NCI-H146 (cell line): Measurements from ENCODE around the gene TRIM2.
"Not testable (repeated sequence)": the region's sequence is repeated elsewhere in the genome, so short reads cannot be mapped to it uniquely, and the experiment has no call there.

ENCODE experiments used
- DNase-seq: peaks from one replicate; lab custom pipeline; 2025; lab: John Stamatoyannopoulos, UW

TRIM2 gene

DNA sequence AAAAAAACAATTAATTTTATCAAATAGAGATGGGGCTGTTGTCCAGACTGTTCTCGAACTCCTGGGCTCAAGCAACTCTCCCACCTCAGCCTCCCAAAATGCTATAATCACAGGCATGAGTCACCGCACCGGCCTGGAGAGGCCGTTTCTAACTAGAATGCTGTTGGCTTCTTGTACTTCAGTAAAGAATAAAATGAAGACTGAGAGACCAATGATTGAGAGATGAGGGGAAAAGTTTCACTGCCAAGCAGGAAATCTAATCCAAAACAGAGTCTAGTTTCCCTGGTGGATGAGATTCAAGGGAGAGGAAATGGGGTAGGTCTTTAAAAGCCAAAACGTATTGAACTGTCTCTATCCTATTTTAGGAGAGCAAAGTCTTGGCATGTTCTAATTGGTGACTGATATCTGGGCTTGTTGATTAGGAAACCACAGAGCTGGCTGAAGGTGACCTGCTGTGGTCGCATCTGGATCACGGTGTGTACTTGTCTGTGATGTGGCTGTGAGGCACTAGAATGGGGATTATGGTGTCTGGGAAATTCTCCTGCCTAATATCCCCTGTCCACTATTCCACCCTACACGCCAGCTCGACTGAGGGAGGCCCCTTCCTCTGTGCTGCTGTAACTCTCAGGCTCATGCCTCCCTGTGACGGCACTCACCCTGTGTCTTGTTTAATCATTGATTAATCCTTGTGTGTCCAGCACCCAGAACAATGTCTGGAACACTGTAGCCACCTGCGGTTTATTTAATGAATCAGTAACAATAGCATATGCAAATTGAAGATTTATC lies 15.0 kb upstream of the TRIM2 start:
- peak; percentile 35 for DNase-seq

DNA sequence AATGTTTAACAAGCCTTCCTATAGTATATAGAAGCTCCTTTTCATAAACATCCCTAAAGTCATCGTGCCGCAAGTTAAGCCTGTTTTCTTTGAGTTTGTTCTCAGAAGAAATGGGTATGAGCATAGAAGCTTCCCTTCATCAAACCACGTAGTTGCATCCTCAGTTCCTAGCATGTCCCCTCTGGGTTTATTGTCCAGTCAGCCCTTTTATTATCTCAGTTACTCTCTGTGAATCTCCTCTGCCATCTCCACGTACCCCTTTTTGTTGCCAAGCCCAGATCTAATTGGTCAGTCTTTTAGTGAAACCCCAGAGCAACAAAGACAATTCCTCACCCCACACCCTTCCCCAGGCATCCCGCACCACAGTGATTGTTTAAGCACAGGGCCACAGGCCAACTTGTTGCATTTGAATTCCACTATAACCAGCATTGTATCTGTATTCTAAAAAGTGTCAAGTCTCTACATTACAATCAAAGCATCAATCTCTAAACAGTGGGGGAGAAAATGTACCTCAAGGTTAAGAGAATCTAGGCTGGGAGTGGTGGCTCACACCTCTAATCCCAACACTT lies 12.4 kb upstream of the TRIM2 start:
- no peak for DNase-seq

GRCh38 chr4:153197301-153197700 lies 6.9 kb upstream of the TRIM2 start:
- no peak for DNase-seq

DNA sequence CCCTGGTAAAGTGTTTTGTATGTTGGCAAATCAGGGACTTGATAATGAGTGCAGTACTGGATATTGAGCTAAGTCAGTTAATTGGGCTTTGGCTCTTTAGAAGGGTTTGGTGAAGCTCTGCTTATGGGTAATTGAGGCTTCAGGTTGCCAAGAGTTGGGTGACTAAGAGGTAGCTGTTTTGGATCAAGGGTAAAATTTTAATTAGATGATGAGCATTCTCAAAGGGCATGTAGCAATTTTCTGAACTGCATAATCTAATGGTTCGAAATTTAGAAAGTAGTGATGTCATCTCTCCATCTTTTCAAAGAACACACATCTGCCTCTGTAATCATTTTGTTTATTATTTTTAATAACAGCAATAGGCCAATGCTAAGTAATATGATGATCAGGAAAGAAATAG lies 5.5 kb upstream of the TRIM2 start:
- no peak for DNase-seq

DNA sequence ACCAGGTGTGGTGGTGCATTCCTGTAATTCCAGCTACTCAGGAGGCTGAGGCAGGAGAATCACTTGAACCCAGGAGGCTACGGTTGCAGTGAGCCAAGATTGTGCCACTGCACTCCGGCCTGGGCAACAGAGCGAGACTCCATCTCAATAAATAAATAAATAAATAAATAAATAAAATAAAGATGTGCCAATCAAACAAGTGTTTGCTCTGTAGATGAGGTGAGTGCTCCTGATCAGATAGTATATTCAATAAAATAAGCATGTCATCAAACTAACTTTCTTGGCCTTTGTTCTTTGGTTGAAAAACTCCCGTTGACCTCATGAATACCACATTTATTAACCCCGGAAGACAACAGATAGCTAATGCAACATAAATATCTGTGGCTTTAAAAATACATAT lies 497 bp upstream of the TRIM2 start:
- DNase-seq = not testable (repeated sequence)

DNA sequence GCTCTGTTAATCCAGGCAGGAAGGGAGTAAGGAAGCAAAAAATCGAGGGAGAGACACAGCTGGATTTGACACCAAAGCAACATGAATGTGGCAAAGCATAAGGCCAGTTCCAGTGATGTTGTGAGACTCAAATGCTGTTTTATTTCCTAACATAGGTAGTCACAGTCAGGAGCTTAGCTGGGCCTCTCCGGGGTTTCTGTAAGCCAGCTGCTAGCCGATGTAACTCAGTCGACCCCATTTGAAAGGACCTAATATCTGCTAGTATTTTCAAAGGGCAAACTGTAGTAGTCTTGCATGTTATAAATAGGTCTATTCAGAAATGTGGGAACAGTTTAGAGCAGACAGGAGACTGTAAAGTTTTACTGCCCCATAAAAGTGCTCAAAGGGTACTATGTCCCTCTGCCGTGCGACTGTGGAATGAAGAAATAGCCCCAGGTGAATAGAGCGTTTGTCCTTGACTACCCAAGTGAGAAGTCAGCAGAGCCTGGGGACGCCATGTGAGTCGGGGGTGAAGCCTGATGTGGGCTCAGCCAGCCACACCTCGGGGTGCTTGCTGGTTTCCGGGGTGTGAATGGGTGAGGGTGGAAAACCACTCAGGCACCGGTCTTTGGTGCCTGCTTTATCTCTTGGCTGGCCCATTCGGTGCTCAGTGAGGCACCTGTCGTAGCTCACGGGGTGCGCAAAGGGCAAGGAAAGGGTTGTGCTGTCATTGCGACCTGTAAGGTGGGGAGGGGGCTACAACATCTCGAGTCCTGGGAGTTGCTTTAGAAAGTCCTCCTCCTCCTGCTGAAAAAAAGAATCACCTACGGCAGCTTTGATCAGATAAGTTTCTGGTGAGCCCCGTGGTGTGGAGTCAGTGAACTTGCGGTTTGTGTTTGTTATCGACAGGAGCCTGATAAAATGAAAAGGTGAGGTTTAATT lies 745 bp downstream of the TRIM2 start:
- DNase-seq = no peak

- DNase-seq = no peak
These were observed 1.5 kb downstream of the TRIM2 start for GRCh38 chr4:153205757-153206156.

DNA sequence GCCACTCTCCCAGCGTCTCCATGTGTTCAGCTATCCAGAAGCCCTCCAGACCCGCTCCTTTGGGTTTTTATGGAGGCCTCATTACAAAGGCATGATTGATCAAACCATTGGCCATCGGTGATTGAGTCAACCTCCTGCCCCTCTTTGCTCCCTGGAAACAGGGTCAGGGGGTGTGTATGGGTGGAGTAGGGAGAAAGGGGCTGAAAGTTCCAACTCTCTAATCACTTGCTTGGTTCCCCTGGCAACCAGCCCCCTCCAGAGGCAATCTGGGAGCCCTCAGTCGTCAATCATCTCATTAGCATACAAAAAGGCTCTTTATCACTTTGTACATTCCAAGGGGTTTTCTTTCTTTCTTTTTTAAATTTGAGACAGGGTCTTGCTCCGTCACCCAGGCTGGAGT lies 2.3 kb downstream of the TRIM2 start:
- no peak for DNase-seq

DNA sequence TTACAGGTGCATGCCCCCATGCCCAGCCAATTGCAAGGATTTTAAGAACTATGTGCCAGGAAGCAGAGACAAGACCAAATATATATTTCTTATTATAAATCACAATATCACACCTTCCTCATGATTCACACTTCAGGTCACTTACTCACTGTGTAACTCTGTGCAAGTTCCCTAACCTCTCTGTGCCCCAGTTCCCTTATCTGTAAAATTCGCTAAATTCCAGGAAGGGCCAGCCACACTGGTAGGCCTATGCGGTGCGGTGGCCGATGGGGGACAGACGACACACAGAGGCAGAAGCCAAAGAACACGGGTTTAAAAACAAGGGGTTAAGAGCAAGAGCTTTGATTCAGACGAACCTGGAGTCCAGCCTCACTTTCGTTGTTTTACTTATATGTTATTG lies 2.8 kb downstream of the TRIM2 start:
- DNase-seq = no peak

GRCh38 chr4:153207567-153207966 lies 3.3 kb downstream of the TRIM2 start:
- peak; percentile 7 for DNase-seq

GRCh38 chr4:153209410-153209809 lies 5.2 kb downstream of the TRIM2 start:
- no peak for DNase-seq

- no peak for DNase-seq
These were observed 6.5 kb downstream of the TRIM2 start for GRCh38 chr4:153210727-153211126.

- DNase-seq = no peak
These were observed 7.9 kb downstream of the TRIM2 start for GRCh38 chr4:153211986-153212728.

DNA sequence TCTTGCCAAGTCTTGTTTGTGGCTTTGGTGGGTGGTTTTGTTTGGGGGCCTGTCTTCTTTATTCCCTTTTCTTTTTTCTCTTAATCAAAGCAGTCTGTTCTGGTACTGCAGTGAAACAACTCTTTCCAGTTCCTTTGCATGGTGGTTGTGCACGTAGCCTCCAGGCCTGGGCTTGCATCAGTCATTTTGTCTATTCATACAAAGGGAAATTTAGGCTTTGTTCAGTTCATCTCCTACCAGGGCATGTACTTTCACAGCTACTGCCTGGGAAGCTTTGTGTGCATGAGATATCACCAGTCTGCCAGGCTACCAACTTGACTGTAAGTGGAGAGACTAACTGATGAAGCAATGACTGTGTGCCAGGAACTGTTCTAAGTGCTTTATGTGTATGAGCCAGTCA lies 8.5 kb downstream of the TRIM2 start:
- no peak for DNase-seq

GRCh38 chr4:153215921-153216320 lies 11.7 kb downstream of the TRIM2 start:
- DNase-seq = no peak

GRCh38 chr4:153216546-153216945 lies 12.3 kb downstream of the TRIM2 start:
- DNase-seq = no peak

DNA sequence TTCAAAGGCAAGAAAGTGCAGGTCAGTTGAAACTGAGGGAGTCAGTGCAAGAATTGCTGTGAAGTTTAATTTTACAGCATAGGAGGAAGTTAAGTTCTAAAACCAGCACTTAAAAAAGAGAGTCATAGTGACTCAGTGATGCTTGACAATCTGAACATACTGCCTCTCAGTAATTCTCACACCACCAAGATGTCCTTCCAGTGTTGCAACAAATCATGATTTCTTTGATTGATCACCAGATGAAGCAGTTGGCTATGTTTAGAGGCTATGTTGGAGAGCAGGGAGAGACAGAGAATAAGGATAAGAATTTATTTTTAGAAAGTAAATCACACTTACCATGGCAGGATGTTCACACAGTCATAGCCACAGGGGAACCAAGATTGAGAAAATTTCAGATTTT lies 13.2 kb downstream of the TRIM2 start:
- DNase-seq = no peak

DNA sequence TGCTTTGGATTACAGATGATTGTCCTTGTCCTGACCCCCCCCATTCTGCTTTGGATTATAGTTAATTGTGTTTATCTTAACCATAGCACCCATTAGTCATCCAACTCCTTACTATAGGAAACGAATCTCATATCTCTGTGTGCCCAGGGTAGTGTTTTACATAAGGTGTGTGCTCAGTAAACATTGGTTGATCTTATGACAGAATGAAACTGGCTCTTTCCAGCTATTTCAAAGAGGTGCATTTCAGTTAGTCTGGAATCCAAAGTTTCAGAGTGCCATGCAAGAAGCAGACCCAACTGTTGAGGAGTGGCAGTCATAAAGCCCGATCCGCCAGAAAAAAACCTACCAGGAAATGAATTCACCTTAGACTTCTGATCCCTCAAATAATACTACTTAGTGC lies 14.7 kb downstream of the TRIM2 start:
- DNase-seq = peak; percentile 46

DNA sequence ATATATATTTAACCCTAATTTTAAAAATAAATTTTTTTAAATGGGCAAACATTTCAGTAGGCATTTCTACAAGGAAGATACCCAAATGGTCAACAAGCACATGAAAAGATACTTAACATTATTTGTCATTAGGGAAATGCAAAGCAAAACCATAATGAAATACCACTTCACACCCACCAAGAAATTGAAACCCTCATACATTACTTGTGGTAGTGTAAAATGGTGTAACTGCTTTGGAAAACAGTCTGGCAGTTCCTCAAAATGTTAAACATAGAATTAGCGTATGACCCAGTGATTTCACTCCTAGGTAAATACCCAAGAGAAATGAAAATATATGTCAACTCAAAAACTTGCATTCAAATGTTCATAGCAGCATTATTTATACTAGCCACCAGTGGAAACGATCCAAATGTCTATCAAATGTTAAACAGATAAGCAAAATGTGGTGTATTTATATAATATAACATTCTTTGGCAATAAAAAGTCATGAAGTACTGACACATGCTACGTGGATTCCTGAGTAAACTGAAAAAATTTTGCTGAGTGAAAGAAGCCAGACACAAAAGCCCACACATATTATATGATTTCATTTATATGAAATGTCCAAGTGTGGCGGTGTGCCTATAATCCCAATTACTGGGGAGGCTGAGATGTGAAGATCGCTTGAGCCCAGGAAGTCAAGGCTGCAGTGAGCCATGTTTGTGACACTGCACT lies 16.6 kb downstream of the TRIM2 start:
- no peak for DNase-seq

DNA sequence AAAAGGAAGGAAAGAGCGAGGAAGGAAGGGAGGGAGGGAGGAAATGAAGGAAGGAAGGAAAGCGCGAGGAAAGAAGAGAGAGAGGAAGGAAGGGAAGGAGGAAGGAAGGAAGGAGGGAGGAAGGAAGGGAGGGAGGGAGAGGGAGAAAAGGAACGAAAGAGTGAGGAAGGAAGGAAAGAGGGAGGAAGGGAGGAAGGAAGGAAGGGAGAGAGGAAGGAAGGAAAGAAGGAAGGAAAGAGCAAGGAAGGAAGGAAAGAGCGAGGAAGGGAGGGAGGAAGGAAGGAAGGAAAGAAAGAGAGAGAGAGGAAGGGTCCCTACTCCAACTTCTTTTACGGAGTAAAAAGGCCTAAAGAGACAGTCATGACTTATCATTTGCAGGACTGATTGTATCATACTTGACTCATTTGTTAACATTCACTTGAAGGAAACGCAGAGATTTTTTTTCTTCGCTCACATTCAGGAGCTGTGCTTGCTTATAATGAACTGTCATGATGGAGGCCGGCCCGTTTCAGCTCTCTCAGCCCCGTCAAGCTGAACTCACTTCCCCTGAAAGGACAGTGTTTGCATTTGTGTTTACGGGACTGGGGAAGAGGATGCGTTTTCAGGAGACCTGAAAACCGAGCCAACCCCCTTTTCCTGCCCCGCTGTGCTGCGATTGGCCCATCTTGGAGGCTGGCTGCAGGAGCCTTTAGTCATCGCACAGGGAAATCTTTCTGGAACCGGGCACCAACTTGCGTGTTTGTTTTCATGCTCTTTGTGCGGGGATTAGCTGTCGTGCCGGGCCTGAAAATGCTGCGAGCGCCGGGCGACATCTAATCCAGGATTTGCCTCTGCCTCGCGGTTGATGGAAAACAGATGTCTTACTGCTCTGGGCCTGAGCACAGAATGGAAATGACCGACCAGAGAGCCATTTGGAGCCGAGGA lies 17.8 kb downstream of the TRIM2 start:
- peak; percentile 51 for DNase-seq
